ENCODE data around the gene TUFT1. TPM values are rescaled to one million over a fixed set of nuclear protein-coding genes. Genes with fewer than 3 reads are reported as not detected.

Gene TUFT1
- total and polyA plus RNA-seq, 2 of the 8 experiments (the other 6 are each of a cell fraction or from before 2014, with no cell fraction given), result 7.3 to 10.4 TPM

- Histone ChIP-seq H2AK5ac (ENCODE audit: low read depth, low read length) (no peak overlapping the region), H2BK20ac (ENCODE audit: low read length) (no peak overlapping the region), H3K14ac (ENCODE audit: insufficient read length) (no peak overlapping the region), H2BK12ac (ENCODE audit: low read depth, low read length) (no peak overlapping the region), H3K4me1 (replicated peaks in 1 of 4; ENCODE audit: control insufficient read depth in 3 of 4, insufficient read depth in 4 of 4, low read length in 3 of 4) (peaks cover 0 to 7% (median 6%) of the 10 kb centered on the region in 4 experiments; a peak in 6 of 7 replicates), H3K4me2 (ENCODE audit: insufficient read depth in 1 of 2, low read depth in 2 of 2, low read length in 2 of 2) (no peak overlapping the region), H3K9ac (replicated peaks in 1 of 4; ENCODE audit: extremely low read depth in 1 of 4, low read depth in 3 of 4, low read length in 3 of 4) (no peak overlapping the region), H2BK120ac (replicated peaks; ENCODE audit: low read depth, low read length) (no peak overlapping the region), H3K27me3 (replicated peaks in 1 of 4; ENCODE audit: control insufficient read depth in 3 of 4, extremely low read depth in 1 of 4, insufficient read depth in 3 of 4, low read length in 3 of 4) (no peaks in the 10 kb centered on the region), H3K9me3 (ENCODE audit: insufficient read depth in 2 of 2, low read depth in 1 of 2, low read length in 1 of 2) (no peaks in the 10 kb centered on the region), H3K27ac (ENCODE audit: low read depth, low read length) (no peak overlapping the region), H3K23me2 (ENCODE audit: low read depth, low read length) (peaks cover 9% of the 10 kb centered on the region; the same call in 1 of the 2 replicates), H3K56ac (replicated peaks; ENCODE audit: insufficient read length, low read depth, low read length) (no peak overlapping the region), H3K79me2 (ENCODE audit: control insufficient read depth in 1 of 2, insufficient read depth in 2 of 2, low read length in 2 of 2) (peaks cover 0 to 9% of the 10 kb centered on the region in 2 experiments; a peak in 2 of 4 replicates), H4K20me1 (replicated peaks in 1 of 2; ENCODE audit: control insufficient read depth in 1 of 2, insufficient read depth in 2 of 2, low read length in 2 of 2) (peaks cover 0 to 3% of the 10 kb centered on the region in 2 experiments), H2AFZ (ENCODE audit: low read length) (no peak overlapping the region), H3K18ac (ENCODE audit: extremely low read depth, low read length) (no peak overlapping the region), H3K4me3 (ENCODE audit: extremely low read depth in 1 of 4, insufficient read depth in 2 of 4, low read depth in 3 of 4, low read length in 4 of 4) (no peak overlapping the region), H4K91ac (replicated peaks; ENCODE audit: insufficient read length, low read length) (no peak overlapping the region), H4K5ac (ENCODE audit: insufficient read length, low read depth, low read length) (no peak overlapping the region), H2BK15ac (ENCODE audit: low read length) (no peak overlapping the region), H4K8ac (ENCODE audit: extremely low read depth, insufficient read depth, low read length) (no peak overlapping the region), H3K36me3 (ENCODE audit: control insufficient read depth in 2 of 4, insufficient read depth in 4 of 4, low read length in 3 of 4) (peaks cover 17 to 33% (median 30%) of the 10 kb centered on the region in 4 experiments), H3K23ac (ENCODE audit: insufficient read length) (no peak overlapping the region), H3K79me1 (ENCODE audit: low read depth, low read length) (no peaks in the 10 kb centered on the region; the same call in 1 of the 2 replicates), H2BK5ac (ENCODE audit: low read depth, low read length) (no peak overlapping the region), H3K4ac (replicated peaks; ENCODE audit: insufficient read length, low read depth, low read length) (no peak overlapping the region)
- no peak for FAIRE-seq
- CTCF ChIA-PET (ENCODE audit: partially characterized antibody), result interaction anchor here (0.6 to 8.8 kb wide), 5 partner anchors 14 to 862 kb away, joined by 3 to 54 read pairs (median 3); no protein-coding TSS in a partner anchor
- POLR2A ChIA-PET (ENCODE audit: partially characterized antibody), result interaction anchor here (0.8 to 18.0 kb wide), 3 partner anchors 19 to 75 kb away, joined by 3 to 283 read pairs (median 3); partner anchors contain the start of gene CGN
- no peak for DNase-seq (ENCODE audit: low read depth in 1 of 2, low spot score in 2 of 2)
- 89% methylated on average over 9 of the region's 9 CpGs; no CpG with 5 or more reads in 1 of the 2 experiments for WGBS, 2 experiments (ENCODE audit: extremely low coverage in 1 of 2, insufficient coverage in 1 of 2, insufficient read length in 1 of 2, insufficient replicate concordance in 2 of 2, low coverage in 1 of 2, low lambda C conversion rate in 2 of 2, missing lambda C conversion rate in 1 of 2)
- TF ChIP-seq MAFK (IDR thresholded peaks at IDR 0.05; ENCODE audit: low read depth, low read length), result no peak
- no peak for TF ChIP-seq RBBP5 (IDR thresholded peaks at IDR 0.05; ENCODE audit: borderline replicate concordance, low read depth, low read length)
- TF ChIP-seq CEBPB (IDR thresholded peaks at IDR 0.05; ENCODE audit: low read depth, low read length), result no peak
- TF ChIP-seq SP4 (IDR thresholded peaks at IDR 0.05; ENCODE audit: low read length), result no peak
- no peak for TF ChIP-seq FOSL1 (IDR thresholded peaks at IDR 0.05; ENCODE audit: insufficient read depth, low read depth, low read length)
- no peak for TF ChIP-seq YY1 (IDR thresholded peaks at IDR 0.05; ENCODE audit: low read depth, low read length)
- TF ChIP-seq SIX5 (IDR thresholded peaks at IDR 0.05; ENCODE audit: low read depth, low read length), result no peak
Observed at GRCh38 chr1:151537112-151537511, 3.0 kb upstream of the TUFT1 start.
